Measurements from ENCODE around the gene ETNK2.

DNA sequence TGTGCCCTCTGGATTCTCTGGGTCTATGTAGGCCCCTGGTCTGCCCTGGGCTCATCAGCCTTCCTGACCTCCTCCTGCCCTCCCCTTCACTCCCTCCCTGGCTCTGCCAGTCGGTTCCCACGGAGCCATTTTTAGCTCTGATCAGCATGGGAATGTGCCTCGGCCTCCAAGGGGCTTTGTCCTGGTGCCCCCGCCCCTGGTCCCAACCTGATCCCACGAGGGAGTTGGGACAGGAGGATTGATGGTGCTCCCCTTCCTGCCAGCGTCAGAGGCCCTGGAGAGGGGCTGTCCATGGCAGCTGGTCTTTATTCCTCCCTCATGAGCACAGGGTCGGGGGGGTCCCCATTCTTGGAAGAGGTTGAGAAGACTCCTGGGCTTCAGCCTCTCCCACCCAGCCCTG, 24.9 kb downstream of the ETNK2 start:
- TF ChIP-seq, protein P1, sequence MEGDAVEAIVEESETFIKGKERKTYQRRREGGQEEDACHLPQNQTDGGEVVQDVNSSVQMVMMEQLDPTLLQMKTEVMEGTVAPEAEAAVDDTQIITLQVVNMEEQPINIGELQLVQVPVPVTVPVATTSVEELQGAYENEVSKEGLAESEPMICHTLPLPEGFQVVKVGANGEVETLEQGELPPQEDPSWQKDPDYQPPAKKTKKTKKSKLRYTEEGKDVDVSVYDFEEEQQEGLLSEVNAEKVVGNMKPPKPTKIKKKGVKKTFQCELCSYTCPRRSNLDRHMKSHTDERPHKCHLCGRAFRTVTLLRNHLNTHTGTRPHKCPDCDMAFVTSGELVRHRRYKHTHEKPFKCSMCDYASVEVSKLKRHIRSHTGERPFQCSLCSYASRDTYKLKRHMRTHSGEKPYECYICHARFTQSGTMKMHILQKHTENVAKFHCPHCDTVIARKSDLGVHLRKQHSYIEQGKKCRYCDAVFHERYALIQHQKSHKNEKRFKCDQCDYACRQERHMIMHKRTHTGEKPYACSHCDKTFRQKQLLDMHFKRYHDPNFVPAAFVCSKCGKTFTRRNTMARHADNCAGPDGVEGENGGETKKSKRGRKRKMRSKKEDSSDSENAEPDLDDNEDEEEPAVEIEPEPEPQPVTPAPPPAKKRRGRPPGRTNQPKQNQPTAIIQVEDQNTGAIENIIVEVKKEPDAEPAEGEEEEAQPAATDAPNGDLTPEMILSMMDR (IDR thresholded peaks at IDR 0.05): no peak
- TF ChIP-seq POLR2A (IDR thresholded peaks at IDR 0.05; ENCODE audit: low read depth) (no peak), EP300 (IDR thresholded peaks at IDR 0.05) (no peak)
